IPS-11a (cell line): Measurements from ENCODE around the gene CXCL5.
"Not testable (repeated sequence)": the region's sequence is repeated elsewhere in the genome, so short reads cannot be mapped to it uniquely, and the experiment has no call there.

ENCODE experiments used
- H3K4me3 ChIP-seq: one replicate; pipeline ENCODE4 v1.5.1; 2013; ENCODE audit warnings: low read depth, low read length, control low read depth

CXCL5 gene

DNA sequence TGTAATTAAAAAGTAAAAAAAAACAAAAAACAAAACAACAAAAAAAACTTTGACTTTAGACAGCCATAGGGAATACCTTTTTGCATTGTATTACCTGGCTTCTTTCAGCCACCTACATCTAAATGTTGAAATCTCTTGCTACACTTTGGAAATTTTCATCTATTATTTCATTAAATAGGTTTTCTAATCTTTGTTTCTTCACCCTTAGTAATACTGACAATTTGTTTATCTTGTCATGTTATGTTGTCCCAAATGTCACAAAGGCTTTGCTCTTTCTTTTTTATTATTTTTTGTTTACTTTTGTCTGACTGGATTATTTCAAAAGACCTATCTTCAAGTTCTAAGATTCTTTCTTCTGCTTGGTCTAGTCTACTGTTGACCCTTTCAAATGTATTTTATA lies 24.1 kb downstream of the CXCL5 start:
- H3K4me3 ChIP-seq: no peak overlapping the region

DNA sequence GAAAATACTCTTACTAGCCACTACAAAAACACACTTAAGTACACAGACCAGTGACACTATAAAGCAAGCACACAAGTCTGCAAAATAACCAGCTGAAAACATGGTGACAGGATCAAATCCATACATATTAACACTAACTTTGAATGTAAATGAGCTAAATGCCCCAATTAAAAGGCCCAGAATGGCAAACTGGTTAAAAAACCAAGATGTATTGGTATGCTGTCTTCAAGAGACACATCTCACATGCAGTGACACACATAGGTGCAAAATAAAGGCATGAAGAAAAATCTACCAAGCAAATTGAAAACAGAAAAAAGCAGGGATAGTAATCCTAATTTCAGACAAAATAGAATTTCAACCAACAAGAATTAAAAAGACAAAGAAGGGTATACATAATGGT lies 27.5 kb downstream of the CXCL5 start:
- H3K4me3 ChIP-seq: no peak overlapping the region

DNA sequence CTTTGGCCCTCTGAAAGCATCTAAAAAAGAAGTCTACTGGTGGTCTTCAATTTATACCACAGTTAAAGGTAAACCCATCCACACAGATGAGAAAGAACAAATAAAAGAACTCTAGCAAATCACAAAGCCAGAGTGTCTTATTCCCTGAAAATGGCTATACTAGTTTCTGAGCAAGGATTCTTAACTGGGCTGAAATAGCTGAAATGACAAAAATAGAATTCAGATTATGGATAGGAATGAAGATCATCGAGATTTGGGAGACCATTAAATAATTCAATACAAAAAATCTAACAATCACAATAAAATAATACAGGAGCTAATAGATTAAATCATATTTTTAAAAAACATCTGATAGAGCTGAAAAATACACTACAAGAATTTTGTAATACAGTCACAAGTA lies 28.5 kb downstream of the CXCL5 start:
- H3K4me3 ChIP-seq: no peak overlapping the region

DNA sequence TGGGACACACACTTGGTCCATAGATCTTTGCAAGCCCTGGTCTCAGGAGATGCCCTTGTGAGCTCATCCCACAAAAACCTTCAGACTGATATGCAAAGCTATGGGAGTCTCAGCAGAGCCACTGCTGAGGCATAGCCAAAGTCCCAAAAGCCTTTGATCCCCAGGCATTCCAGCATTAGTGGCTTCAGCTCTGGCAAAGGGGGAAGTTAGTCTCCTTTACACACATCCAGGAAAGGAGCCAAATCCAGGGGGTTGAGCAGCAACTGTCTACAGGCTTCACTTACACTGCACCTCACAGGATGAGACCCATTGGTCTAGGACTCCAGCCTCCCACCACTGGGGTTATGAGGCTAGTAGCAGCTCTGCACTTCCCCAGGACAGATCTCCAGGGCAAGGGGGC lies 30.6 kb downstream of the CXCL5 start:
- no peak overlapping the region for H3K4me3 ChIP-seq

DNA sequence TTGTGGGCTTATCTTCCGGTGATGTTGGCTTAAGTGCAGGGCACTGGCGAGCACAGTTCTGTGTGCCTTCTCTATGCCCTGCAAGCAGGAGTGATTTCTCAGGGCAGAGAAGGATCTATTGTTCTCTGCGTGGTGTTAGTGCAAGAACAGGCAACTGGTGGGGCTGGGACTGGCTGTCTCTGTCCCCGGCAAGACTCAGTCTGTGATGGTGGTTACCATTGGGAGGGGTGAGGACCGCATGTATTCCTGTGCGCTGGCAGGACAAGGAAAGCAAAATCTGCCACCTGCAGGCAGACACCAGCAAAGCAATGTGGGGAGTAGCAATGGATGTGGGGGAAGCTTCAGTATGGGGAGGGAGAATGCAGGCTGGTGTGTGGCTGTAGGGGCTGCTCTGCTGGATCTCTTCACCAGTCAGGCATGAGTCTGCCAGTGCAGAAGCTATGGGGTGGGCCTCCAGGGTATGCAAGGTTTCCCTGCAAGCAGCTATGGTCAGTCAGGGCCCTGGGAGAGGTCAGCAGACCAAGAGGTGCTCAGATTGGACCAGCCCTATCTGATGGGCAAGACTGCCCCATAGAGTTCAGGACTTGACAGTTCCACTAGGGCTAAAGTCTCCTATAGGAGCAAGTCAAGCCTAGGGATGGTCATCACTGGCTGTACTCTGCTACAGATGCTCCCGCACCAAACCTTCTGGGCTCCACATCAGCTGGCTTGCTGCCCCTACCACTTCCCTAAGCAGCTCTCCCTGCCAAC lies 33.4 kb downstream of the CXCL5 start:
- no peak overlapping the region for H3K4me3 ChIP-seq

DNA sequence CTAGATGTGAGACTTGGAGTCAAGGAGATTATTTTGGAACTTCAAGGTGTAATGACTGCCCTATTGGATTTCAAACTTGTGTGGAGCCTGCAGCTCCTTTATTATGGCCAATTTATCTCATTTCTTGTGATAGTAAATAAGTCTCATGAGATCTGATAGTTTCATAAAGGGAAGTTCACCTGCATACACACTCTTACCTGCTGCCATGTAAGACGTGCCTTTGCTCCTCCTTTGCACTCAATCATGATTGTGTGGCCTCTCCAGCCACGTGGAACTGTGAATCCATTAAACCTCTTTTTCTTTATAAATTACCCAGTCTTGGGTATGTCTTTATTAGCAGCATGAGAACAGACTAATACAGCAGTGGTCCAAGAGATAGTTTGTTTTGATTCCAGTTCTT lies 35.8 kb downstream of the CXCL5 start:
- H3K4me3 ChIP-seq: no peak overlapping the region

DNA sequence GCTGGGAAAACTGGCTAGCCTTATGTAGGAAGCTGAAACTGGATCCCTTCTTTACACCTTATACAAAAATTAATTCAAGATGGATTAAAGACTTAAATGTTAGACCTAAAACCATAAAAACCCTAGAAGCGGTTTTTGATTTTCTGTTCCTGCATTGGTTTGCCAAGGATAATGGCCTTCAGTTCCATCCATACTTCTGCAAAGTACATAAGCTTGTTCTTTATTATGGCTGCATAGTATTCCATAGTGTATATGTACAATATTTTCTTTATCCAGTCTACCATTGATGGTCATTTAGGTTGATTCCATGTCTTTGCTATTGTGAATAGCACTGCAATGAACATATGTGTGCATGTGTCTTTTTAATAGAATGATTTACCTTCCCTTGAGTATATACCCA lies 39.4 kb downstream of the CXCL5 start:
- H3K4me3 ChIP-seq: not testable (repeated sequence)

DNA sequence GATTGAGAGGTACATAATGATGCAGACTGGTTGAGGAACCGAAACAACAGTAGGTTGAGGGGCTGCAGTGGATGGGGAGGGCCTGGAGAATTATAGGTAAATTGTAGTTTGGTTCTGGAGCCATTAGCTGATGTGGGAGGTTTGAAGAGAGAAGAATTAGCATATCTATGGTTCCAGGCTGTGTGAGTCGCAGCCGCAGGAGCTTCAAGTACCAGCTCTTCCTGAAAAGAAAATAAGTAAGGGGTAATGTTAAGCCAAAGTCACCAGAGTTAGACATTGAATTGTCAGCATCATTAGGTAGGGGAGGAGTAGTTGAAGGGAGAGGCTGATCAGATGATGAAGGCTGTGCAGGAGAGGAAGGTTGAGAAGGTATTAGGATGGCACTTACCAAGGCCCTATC lies 46.1 kb downstream of the CXCL5 start:
- H3K4me3 ChIP-seq: no peak overlapping the region

DNA sequence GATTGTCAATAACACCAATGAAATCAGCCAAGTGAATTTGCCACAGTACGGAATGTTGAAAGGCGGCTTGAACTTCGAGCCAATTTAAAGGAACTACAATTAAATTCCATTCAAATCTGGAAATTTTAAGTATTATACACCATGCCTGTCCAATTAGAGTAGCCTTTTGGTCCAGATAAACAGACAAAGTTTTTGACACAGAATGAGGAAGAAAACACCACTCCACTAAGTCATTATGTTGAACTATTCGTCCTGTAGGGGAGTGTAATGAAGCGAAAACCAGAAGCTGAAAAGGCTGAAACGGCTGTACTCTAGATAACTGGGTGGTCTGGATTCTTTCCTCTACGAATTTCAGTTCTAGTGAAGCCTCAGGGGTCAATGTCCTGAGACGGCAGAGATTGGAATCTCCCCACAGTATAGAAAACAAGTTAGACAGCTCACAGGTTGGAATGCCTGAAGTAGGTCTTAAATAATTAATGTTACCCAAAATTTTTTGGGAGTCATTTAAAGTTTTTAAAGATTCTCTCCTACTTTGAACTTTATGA lies 48.0 kb downstream of the CXCL5 start:
- H3K4me3 ChIP-seq: not testable (repeated sequence)

DNA sequence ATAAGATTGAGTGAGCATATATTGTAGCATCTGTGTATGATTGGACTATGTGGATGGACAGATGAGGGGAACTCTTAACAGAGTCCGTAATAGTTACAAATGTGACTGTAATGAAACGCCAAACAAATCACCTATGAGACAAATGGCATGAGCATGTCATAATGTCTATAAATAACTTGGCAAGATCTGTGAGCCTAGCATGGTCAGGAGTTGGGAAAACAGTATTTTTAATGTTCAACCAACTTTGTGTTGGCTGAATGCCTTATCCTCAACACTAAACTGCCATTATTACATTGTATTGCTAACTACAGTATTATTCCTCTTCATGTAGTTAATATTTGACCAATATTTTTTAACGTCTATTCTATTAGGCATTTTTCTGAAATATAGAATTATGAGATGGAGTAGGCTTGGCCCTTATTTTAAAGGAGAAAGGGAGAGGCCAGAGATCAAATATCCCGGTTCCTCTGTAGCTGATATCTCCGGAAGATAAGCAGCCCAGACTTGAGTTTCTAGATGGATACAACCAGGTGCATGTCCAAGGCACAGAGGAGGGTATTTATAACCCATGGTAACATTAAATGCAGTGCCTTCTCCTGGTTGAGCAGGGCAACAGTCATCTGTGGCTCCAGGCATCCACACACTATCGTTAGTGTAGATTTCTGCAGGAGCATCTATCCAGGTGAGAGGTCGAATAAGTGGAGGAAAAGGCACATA lies 49.3 kb downstream of the CXCL5 start:
- no peak overlapping the region for H3K4me3 ChIP-seq

DNA sequence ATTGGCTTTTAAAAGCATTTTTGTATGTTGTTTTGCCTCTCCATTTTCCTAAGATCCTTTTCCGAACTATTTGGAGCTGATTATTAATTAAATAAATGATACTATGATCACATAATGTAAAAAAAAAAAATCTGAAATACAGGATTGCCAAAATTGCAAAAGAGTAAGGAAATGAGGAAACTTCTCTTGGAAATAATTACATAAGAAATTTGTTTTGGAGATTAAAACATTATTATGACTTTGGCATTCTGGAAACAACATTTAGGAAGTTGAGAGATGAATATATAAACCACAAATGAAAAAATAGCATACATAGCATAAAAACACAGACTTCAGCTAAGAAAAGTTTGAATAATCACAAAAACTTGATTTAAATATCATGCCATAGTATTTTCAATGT lies 50.2 kb downstream of the CXCL5 start:
- H3K4me3 ChIP-seq: no peak overlapping the region

DNA sequence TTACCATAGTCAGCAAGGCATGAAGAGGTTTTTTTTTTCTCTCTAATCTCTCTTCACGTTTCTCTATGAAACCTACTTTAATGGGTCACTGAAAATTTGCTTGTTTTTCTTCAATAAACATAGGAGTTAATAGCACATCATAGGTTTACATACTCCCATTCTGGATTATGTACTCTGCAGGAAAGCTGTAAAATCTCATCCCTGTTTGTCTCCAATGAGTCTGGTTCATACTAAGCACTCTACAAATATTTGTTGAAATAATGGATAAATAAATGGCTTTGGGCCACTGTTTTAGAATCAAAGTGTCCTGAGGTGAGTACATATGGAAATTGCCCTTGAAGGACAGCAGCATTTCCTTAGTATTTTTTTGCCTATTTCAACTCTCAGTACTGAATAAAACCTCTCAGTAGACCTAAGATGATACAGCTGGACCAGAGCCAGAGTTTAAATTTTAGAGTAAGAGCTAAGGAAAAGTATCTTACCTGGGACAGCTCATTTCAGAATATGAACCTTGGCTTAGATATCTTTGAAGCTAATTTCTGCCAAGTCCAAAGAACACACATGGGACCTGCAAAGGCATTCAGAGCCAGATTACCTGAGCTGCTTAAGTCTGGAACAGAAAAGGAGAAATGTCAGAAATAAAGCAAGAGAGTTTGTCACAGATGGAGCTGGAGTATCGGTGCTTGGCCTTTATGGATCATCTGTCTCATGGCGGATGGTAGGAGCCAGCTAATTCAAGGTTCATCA lies 51.1 kb downstream of the CXCL5 start:
- H3K4me3 ChIP-seq: no peak overlapping the region

DNA sequence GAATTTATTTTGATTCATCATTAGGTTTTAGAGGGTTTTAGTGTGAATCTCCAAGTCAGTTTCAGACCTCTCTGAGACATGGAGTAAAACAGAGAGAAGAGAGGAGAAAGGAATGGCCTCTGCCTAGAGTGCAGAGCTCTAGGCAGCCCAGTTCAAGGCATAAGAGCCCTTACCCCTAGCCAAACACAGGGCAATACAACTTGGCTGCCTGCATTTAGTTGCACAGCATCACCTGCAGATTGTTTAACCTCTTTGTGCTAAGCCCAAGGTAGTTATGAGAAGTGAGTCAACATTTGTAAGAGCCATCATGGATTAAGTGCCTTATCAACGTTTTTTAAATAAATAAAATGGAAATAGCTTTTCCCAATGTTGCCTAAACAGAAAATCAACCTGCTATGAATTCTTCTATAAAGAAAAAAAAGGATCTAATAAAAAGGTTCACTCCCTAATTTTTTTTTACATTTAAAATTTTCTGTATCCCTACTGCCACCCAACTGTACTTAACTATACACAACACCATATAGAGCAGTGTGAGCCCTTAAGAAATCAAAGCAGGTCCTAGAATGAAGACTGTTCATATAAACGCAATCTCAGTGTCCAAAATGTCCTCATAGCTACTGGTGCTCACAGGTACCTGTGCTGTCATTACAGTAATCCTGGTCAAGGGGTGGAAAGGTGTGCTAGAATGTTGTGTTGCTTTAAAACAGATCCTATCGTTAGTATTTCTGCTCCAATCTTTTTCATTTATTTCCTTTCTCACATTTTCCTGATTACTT lies 52.6 kb downstream of the CXCL5 start:
- no peak overlapping the region for H3K4me3 ChIP-seq
